ENCODE results near the gene PLCB4.

GRCh38 chr20:9110916-9111432 lies 42.1 kb downstream of the PLCB4 start:
- no peak for TF ChIP-seq CTCF (IDR thresholded peaks at IDR 0.05; ENCODE audit: insufficient read depth, low read length, poor library complexity, severe bottlenecking)
- no peak for TF ChIP-seq EZH2phosphoT487 (conservative IDR thresholded peaks at IDR 0.05; ENCODE audit: low read length)

All from SU-DHL-6 (cell line).